H1 (cell line): ENCODE results near the gene PCDHB3. TPM values are rescaled to one million over a fixed set of nuclear protein-coding genes. Genes with fewer than 3 reads are reported as not detected.

ENCODE experiments used
- CTCF ChIA-PET: fragments of 300-600 bp; sonication (Branson Sonifier 250); formaldehyde crosslinking; loops from one replicate; lab custom pipeline; 2021; ENCODE audit not compliant: partially characterized antibody; lab: Charles Lee
- POLR2A ChIA-PET: fragments of 300-600 bp; sonication (Branson Sonifier 250); formaldehyde crosslinking; loops from one replicate; lab custom pipeline; 2021; ENCODE audit warnings: inconsistent platforms; ENCODE audit not compliant: partially characterized antibody; lab: Charles Lee
- DNase-seq, 2 experiments: peaks; one replicate each; pipeline versions ENCODE4 v3.0.0 to v3.0.0-alpha.2; 2010 to 2022; ENCODE audit warnings: low spot score in 2 of 2, low read depth in 1 of 2, mixed read lengths in 1 of 2
- FAIRE-seq: peaks from 2 replicates; lab custom pipeline; 2011; peaks lifted over from hg19 to GRCh38; lab: Jason Lieb, UNC
- H2AFZ ChIP-seq: 2 replicates; pipeline ENCODE4 v1.8.1; 2012; ENCODE audit warnings: low read length, inconsistent platforms
- H2AK5ac ChIP-seq: 2 replicates; pipeline ENCODE4 v1.6.1; 2013; ENCODE audit warnings: low read depth, low read length
- H2BK120ac ChIP-seq: replicated peaks from 2 replicates; pipeline ENCODE3; 2013; ENCODE audit warnings: low read depth, low read length, inconsistent platforms
- H2BK12ac ChIP-seq: 2 replicates; pipeline ENCODE4 v1.6.1; 2013; ENCODE audit warnings: low read depth, low read length
- H2BK15ac ChIP-seq: 2 replicates; pipeline ENCODE4 v1.6.1; 2013; ENCODE audit warnings: low read length
- H2BK20ac ChIP-seq: 2 replicates; pipeline ENCODE4 v1.6.1; 2013; ENCODE audit warnings: low read length
- H2BK5ac ChIP-seq: 2 replicates; pipeline ENCODE4 v1.6.1; 2013; ENCODE audit warnings: low read depth, low read length
- H3K14ac ChIP-seq: 2 replicates; pipeline ENCODE4 v1.6.1; 2013; ENCODE audit warnings: inconsistent platforms; ENCODE audit not compliant: insufficient read length
- H3K18ac ChIP-seq: 2 replicates; pipeline ENCODE4 v1.6.1; 2013; ENCODE audit warnings: low read length; ENCODE audit errors: extremely low read depth
- H3K23ac ChIP-seq: 2 replicates; pipeline ENCODE4 v1.6.1; 2013; ENCODE audit warnings: inconsistent platforms; ENCODE audit not compliant: insufficient read length
- H3K23me2 ChIP-seq: 2 replicates; pipeline ENCODE4 v1.6.1; 2013; ENCODE audit warnings: low read depth, low read length
- H3K27ac ChIP-seq: 2 replicates; pipeline ENCODE4 v1.6.1; 2011; ENCODE audit warnings: low read depth, low read length, inconsistent platforms
- H3K27me3 ChIP-seq, 4 experiments: replicated peaks in 1 of 4; 1 replicate in 1 of 4; 2 replicates in 3 of 4; pipeline versions ENCODE4 v1.6.1 to v1.8.1; 2011 to 2013; ENCODE audit warnings: low read length in 3 of 4, mild to moderate bottlenecking in 3 of 4, inconsistent platforms in 2 of 4, mixed read lengths in 2 of 4, moderate library complexity in 1 of 4; ENCODE audit not compliant: control insufficient read depth in 3 of 4, insufficient read depth in 3 of 4; ENCODE audit errors: extremely low read depth in 1 of 4
- H3K36me3 ChIP-seq, 4 experiments: 2 replicates each; pipeline versions ENCODE4 v1.6.1 to v1.8.1; 2011 to 2013; ENCODE audit warnings: mild to moderate bottlenecking in 4 of 4, low read length in 3 of 4, moderate library complexity in 2 of 4, control low read depth in 1 of 4, inconsistent platforms in 1 of 4; ENCODE audit not compliant: insufficient read depth in 4 of 4, control insufficient read depth in 2 of 4
- H3K4ac ChIP-seq: replicated peaks from 2 replicates; pipeline ENCODE3; 2013; ENCODE audit warnings: low read length, low read depth, mixed read lengths, inconsistent platforms; ENCODE audit not compliant: insufficient read length
- H3K4me1 ChIP-seq, 4 experiments: replicated peaks in 1 of 4; 1 replicate in 1 of 4; 2 replicates in 3 of 4; pipeline versions ENCODE4 v1.6.1 to v1.8.1; 2011 to 2013; ENCODE audit warnings: low read length in 3 of 4, inconsistent platforms in 2 of 4, mixed read lengths in 1 of 4; ENCODE audit not compliant: insufficient read depth in 4 of 4, control insufficient read depth in 3 of 4
- H3K4me2 ChIP-seq, 2 experiments: 2 replicates each; pipeline versions ENCODE4 v1.6.1 to v1.8.1; 2011 to 2013; ENCODE audit warnings: low read depth in 2 of 2, low read length in 2 of 2, control low read depth in 1 of 2, inconsistent platforms in 1 of 2, mild to moderate bottlenecking in 1 of 2; ENCODE audit not compliant: insufficient read depth in 1 of 2
- H3K4me3 ChIP-seq, 4 experiments: fragments of 200-600, 300-600 bp in 1 of 4; sonication (generic), shearing (Covaris generic), sonication (Bioruptor Twin) in 1 of 4; 2 replicates each; pipeline versions ENCODE4 v1.5.1 to v1.8.1; 2011 to 2016; ENCODE audit warnings: low read length in 4 of 4, low read depth in 3 of 4, control low read depth in 2 of 4, inconsistent platforms in 2 of 4, mild to moderate bottlenecking in 2 of 4, mixed read lengths in 1 of 4, moderate library complexity in 1 of 4; ENCODE audit not compliant: insufficient read depth in 2 of 4; ENCODE audit errors: extremely low read depth in 1 of 4
- H3K56ac ChIP-seq: replicated peaks from 2 replicates; pipeline ENCODE3; 2013; ENCODE audit warnings: low read depth, mild to moderate bottlenecking, mixed read lengths, low read length, inconsistent platforms; ENCODE audit not compliant: insufficient read length
- H3K79me1 ChIP-seq: 2 replicates; pipeline ENCODE4 v1.6.1; 2013; ENCODE audit warnings: low read depth, low read length, control low read depth
- H3K79me2 ChIP-seq, 2 experiments: 2 replicates each; pipeline versions ENCODE4 v1.6.1 to v1.8.1; 2012 to 2013; ENCODE audit warnings: low read length in 2 of 2, mild to moderate bottlenecking in 2 of 2, inconsistent platforms in 1 of 2; ENCODE audit not compliant: insufficient read depth in 2 of 2, control insufficient read depth in 1 of 2
- H3K9ac ChIP-seq, 4 experiments: replicated peaks in 1 of 4; 1 replicate in 1 of 4; 2 replicates in 3 of 4; pipeline versions ENCODE4 v1.6.1 to v1.8.1; 2011 to 2013; ENCODE audit warnings: low read depth in 3 of 4, low read length in 3 of 4, control low read depth in 2 of 4, mild to moderate bottlenecking in 2 of 4, moderate library complexity in 2 of 4, inconsistent platforms in 1 of 4; ENCODE audit errors: extremely low read depth in 1 of 4
- H3K9me3 ChIP-seq, 2 experiments: 2 replicates each; pipeline versions ENCODE4 v1.6.1 to v1.8.1; 2012 to 2013; ENCODE audit warnings: mild to moderate bottlenecking in 2 of 2, moderate library complexity in 2 of 2, control low read depth in 1 of 2, inconsistent platforms in 1 of 2, low read depth in 1 of 2, low read length in 1 of 2, mixed read lengths in 1 of 2; ENCODE audit not compliant: insufficient read depth in 2 of 2
- H4K20me1 ChIP-seq, 2 experiments: replicated peaks in 1 of 2; 2 replicates each; pipeline versions ENCODE3 to v1.8.1; 2011 to 2013; ENCODE audit warnings: inconsistent platforms in 2 of 2, low read length in 2 of 2, mild to moderate bottlenecking in 1 of 2; ENCODE audit not compliant: insufficient read depth in 2 of 2, control insufficient read depth in 1 of 2
- H4K5ac ChIP-seq: 2 replicates; pipeline ENCODE4 v1.6.1; 2013; ENCODE audit warnings: low read length, low read depth, mixed read lengths, inconsistent platforms; ENCODE audit not compliant: insufficient read length
- H4K8ac ChIP-seq: 2 replicates; pipeline ENCODE4 v1.8.0; 2013; ENCODE audit warnings: mild to moderate bottlenecking, moderate library complexity, low read length, inconsistent platforms; ENCODE audit not compliant: insufficient read depth; ENCODE audit errors: extremely low read depth
- H4K91ac ChIP-seq: replicated peaks from 2 replicates; pipeline ENCODE3; 2013; ENCODE audit warnings: low read length, mixed read lengths, inconsistent platforms; ENCODE audit not compliant: insufficient read length
- ATF3 ChIP-seq: IDR thresholded peaks from 2 replicates; pipeline ENCODE4 v1.6.1; 2011; ENCODE audit warnings: low read depth, mild to moderate bottlenecking, low read length; ENCODE audit not compliant: insufficient read depth
- CHD1 ChIP-seq: IDR thresholded peaks from 2 replicates; pipeline ENCODE4 v1.6.1; 2012; ENCODE audit warnings: low read depth, low read length, improper control_type of control experiment
- CHD2 ChIP-seq: IDR thresholded peaks from 2 replicates; pipeline ENCODE4 v1.6.1; 2012; ENCODE audit warnings: low read length, improper control_type of control experiment
- EGR1 ChIP-seq: IDR thresholded peaks from 2 replicates; pipeline ENCODE4 v1.6.1; 2011; ENCODE audit warnings: low read depth, low read length, borderline replicate concordance
- FOSL1 ChIP-seq: IDR thresholded peaks from 2 replicates; pipeline ENCODE4 v1.6.1; 2011; ENCODE audit warnings: mild to moderate bottlenecking, low read depth, low read length, moderate library complexity; ENCODE audit not compliant: insufficient read depth
- HDAC6 ChIP-seq: IDR thresholded peaks from one replicate; pipeline ENCODE4 v1.7.1; 2012; ENCODE audit warnings: low read depth, mild to moderate bottlenecking, inconsistent platforms, low read length, moderate library complexity
- KDM1A ChIP-seq: fragments of 200-600, 300-600 bp; sonication (generic); IDR thresholded peaks from 2 replicates; pipeline ENCODE4 v1.7.1; 2016; ENCODE audit warnings: mild to moderate bottlenecking, low read length, borderline replicate concordance
- RNF2 ChIP-seq: fragments of 200-900, 300-1000 bp; sonication (generic); IDR thresholded peaks from 2 replicates; pipeline ENCODE4 v1.7.1; 2016; ENCODE audit warnings: borderline replicate concordance, low read depth, mild to moderate bottlenecking, antibody characterized with exemption, low read length; ENCODE audit not compliant: poor library complexity, severe bottlenecking; ENCODE audit errors: missing control alignments
- SAP30 ChIP-seq: fragments of 300-600 bp; sonication (generic); IDR thresholded peaks from 2 replicates; pipeline ENCODE4 v1.7.1; 2012; ENCODE audit warnings: low read length, moderate library complexity, mild to moderate bottlenecking, inconsistent platforms; ENCODE audit not compliant: insufficient read depth, insufficient replicate concordance
- SIN3A ChIP-seq, 2 experiments: IDR thresholded peaks in 1 of 2; conservative IDR thresholded peaks in 1 of 2; 2 replicates each; pipeline ENCODE4 v1.6.1; 2011 to 2012; ENCODE audit warnings: low read length in 2 of 2, improper control_type of control experiment in 1 of 2, low read depth in 1 of 2, mild to moderate bottlenecking in 1 of 2
- SRF ChIP-seq: IDR thresholded peaks from 2 replicates; pipeline ENCODE4 v1.6.1; 2011; ENCODE audit warnings: mild to moderate bottlenecking, low read depth, low read length, moderate library complexity
- TAF7 ChIP-seq: optimal IDR thresholded peaks from 2 replicates; pipeline ENCODE3; 2011; ENCODE audit warnings: low read depth, mild to moderate bottlenecking, inconsistent platforms, low read length, moderate library complexity, borderline replicate concordance
- ZNF274 ChIP-seq: IDR thresholded peaks from 2 replicates; pipeline ENCODE4 v1.7.0; 2012; ENCODE audit warnings: low read length, borderline replicate concordance; ENCODE audit errors: extremely low read depth
- WGBS, 2 experiments: shearing (Covaris generic) in 1 of 2; methylation state at CpG; one replicate each; pipeline versions ENCODE4 v1.1.6 to v1.1.7; 2013 to 2015; ENCODE audit warnings: low lambda C conversion rate in 2 of 2, mixed read lengths in 2 of 2, inconsistent platforms in 1 of 2, low coverage in 1 of 2, missing lambda C conversion rate in 1 of 2; ENCODE audit not compliant: insufficient replicate concordance in 2 of 2, insufficient coverage in 1 of 2, insufficient read length in 1 of 2; ENCODE audit errors: extremely low coverage in 1 of 2, missing lambda C conversion rate in 1 of 2; 5-methylcytosine and 5-hydroxymethylcytosine counted together
- polyA plus RNA-seq, 7 experiments: library from polyadenylated mRNA; depleted of rRNA in 3 of 7; stranded (reverse) in 5 of 7; unstranded in 2 of 7; fragments of >200 nt in 5 of 7; fragments of 200-250 nt in 2 of 7; gene quantifications; 1 replicate in 5 of 7; 2 replicates in 1 of 7; 4 replicates in 1 of 7; pipeline versions ENCODE4 v1.2.1 to v1.2.3, GENCODE V29; 2011 to 2013; ENCODE audit warnings: missing spikeins in 2 of 7, mixed read lengths in 2 of 7
- total RNA-seq: library from RNA; stranded (reverse); fragmentation: NEBNext Ultra II Directional; extraction: Animal tissue kit (Norgen Biotek cat#: 25700); gene quantifications from 2 replicates; pipeline ENCODE4 v1.2.1, GENCODE V29; 2021

PCDHB3 gene
- total and polyA plus RNA-seq, 2 of the 8 experiments (the other 6 are each of a cell fraction or from before 2014, with no cell fraction given), result 1.6 to 3.4 TPM

- H3K27me3 ChIP-seq, result no peaks in the 10 kb centered on the region
- H2BK15ac ChIP-seq, result no peak overlapping the region
- no peak overlapping the region for H4K8ac ChIP-seq
- no peaks in the 10 kb centered on the region for H3K23me2 ChIP-seq
- H4K91ac ChIP-seq, result no peak overlapping the region
- H4K20me1 ChIP-seq, result no peaks in the 10 kb centered on the region
- no peak overlapping the region for H3K27ac ChIP-seq
- FAIRE-seq (no peak), DNase-seq (no peak)
- no peak overlapping the region for H2AFZ ChIP-seq
- H3K79me2 ChIP-seq, result no peaks in the 10 kb centered on the region
- H3K4me1 ChIP-seq, result no peaks in the 10 kb centered on the region
- no peak overlapping the region for H3K23ac ChIP-seq
- 93% methylated on average over 13 of the region's 13 CpGs; no CpG with 5 or more reads in 1 of the 2 experiments for WGBS, 2 experiments
- no peaks in the 10 kb centered on the region for H3K79me1 ChIP-seq
- H3K4me3 ChIP-seq, result no peak overlapping the region
- ChIA-PET POLR2A (no interaction called here), CTCF (interaction anchor here (1.1 to 1.9 kb wide), 11 partner anchors 8 to 266 kb away, joined by 3 to 9 read pairs (median 5); partner anchors contain the start of genes PCDHB10, PCDHB11, PCDHB16 and PCDHB2)
- no peak overlapping the region for H3K56ac ChIP-seq
- no peak overlapping the region for H2BK5ac ChIP-seq
- H2AK5ac ChIP-seq, result no peak overlapping the region
- no peak overlapping the region for H3K4me2 ChIP-seq
- peaks cover 5 to 11% of the 10 kb centered on the region in 2 experiments; a peak in 2 of 4 replicates for H3K9me3 ChIP-seq
- H2BK20ac ChIP-seq, result no peak overlapping the region
- H2BK120ac ChIP-seq, result no peak overlapping the region
- no peaks in the 10 kb centered on the region for H3K36me3 ChIP-seq
- no peak overlapping the region for H3K18ac ChIP-seq
- H3K4ac ChIP-seq, result no peak overlapping the region
- H3K9ac ChIP-seq, result no peak overlapping the region
- no peak overlapping the region for H3K14ac ChIP-seq
- H2BK12ac ChIP-seq, result no peak overlapping the region
- H4K5ac ChIP-seq, result no peak overlapping the region
- no peak for TF ChIP-seq HDAC6
- TF ChIP-seq KDM1A, result no peak
- TF ChIP-seq EGR1, result no peak
- no peak for TF ChIP-seq ATF3
- TF ChIP-seq SAP30, result no peak
- TF ChIP-seq SIN3A (conservative IDR thresholded peaks at IDR 0.05 in 1 of 2, IDR thresholded peaks at IDR 0.05 in 1 of 2; ENCODE audit: low read depth in 1 of 2, low read length in 2 of 2), result no peak
- TF ChIP-seq FOSL1, result no peak
- no peak for TF ChIP-seq ZNF274
- TF ChIP-seq SRF, result no peak
- no peak for TF ChIP-seq CHD1
- TF ChIP-seq RNF2, result no peak
- TF ChIP-seq TAF7, result no peak
- TF ChIP-seq CHD2, result no peak
Observed at GRCh38 chr5:141150993-141151325, 50.7 kb downstream of the PCDHB3 start.
